CD1c-positive myeloid dendritic cell (primary cell): Measurements from ENCODE around the gene SBSN.
A peak's percentile ranks its signal among the peaks of the same experiment; 100 is the strongest.

Experiments
- DNase-seq: peaks from one replicate; pipeline ENCODE4 v3.0.0-alpha.2; 2016; ENCODE audit errors: extremely low spot score

The SBSN gene

GRCh38 chr19:35554076-35554475 is 26.0 kb upstream of the SBSN start:
- no peak for DNase-seq

DNA sequence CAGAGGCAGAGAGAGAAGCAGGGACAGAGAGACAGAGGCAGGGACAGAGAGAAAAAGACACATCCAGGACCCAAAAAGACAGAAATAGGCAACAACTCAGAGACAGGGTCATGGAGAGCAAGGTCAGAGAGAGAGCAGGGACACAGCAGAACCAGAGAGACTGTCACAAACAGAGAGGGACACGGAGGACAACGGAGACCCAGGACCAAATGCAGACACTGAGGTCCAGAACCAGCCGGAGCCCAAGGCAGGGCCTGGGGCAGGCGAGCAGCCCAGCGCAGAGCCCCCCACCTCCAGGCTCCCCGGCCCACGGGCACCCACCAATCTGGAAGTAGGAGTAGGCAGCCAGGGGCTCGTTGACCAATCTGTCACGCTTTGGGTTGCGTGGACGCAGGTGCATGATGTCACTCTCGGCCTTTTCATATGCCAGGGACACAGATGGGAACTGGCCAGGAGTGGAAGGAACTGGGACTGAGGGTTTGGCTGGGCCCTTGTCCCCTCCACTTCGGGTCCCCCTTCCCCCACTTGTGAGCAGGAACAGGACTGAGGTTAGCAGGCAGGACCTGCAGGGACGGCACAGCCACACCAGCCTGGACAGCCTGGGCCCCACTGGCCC is 25.4 kb upstream of the SBSN start:
- DNase-seq: no peak

DNA sequence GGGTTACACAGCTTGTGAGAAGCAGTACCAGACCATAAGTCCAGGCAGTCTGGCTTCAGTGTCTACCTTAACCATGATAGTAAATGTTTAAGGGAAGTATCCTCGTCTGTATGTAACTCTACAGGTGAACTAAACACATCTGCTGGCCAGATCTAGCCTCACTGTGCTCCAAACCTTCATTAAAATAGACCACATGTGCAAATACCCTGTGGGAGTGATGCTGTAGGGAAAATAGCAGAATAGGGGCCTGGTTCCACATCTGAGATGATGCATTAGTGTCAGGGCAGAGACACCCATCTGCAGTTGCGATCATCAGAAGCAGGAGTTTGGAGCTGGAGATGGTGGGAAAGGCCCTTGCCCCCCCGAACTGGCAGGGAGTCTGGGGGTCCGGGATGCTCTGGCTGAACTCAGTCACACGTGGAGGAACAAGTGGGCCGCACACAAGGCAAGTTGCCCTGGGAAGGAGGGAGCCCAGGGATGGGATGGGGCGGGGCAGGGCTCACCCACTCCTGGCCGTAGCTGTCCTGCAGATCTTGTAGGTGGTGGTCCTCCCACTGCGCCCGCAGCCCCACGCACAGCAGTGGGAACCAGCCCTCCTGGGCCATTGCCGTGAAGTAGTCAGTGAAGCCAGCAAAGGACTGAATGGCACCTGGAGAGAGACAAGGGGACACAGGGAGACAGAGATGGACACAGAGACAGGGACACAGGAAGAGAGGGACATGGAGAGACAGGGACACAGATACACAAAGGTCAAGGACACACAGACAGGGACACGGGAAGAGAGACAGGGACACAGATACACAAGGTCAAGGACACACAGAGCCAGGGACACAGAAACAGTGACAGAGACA is 24.6 kb upstream of the SBSN start:
- DNase-seq: no peak

- DNase-seq: no peak
Observed at GRCh38 chr19:35551091-35551810, 23.1 kb upstream of the SBSN start.

GRCh38 chr19:35549879-35550523 is 21.9 kb upstream of the SBSN start:
- DNase-seq: no peak

DNA sequence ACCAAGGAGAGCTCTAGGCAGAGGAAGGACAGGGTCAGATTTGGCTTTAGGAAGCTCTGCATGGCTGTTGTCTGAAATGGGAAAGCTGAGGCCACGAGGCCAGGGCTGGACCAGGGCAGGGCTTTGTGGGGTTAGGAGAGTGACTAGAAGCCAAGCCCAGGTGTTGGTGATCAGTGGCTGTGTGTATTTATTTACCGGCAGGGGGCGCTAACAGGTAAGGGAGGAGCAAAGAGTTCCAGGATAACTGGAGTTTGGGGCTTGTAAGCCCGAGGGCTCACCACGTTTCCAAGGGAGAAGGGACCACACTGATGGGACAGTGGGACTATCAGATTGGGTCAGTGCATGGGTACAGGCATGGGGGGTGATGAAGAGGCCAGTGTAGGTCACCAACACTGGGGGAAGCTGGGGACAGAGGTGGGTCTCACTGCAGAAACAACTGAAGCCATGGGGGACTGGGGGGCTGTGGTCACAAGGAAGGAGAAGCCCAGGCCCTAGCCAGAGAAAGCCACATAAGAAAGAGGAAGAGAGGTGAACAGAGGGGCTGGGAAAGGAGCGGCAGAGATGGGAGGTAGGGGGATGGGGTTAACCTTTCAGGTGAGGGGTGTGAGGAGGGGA is 21.2 kb upstream of the SBSN start:
- peak; percentile 75 for DNase-seq

- DNase-seq: no peak
Observed at GRCh38 chr19:35546532-35546931, 18.4 kb upstream of the SBSN start.

GRCh38 chr19:35545855-35546381 is 17.8 kb upstream of the SBSN start:
- DNase-seq: peak; percentile 12

DNA sequence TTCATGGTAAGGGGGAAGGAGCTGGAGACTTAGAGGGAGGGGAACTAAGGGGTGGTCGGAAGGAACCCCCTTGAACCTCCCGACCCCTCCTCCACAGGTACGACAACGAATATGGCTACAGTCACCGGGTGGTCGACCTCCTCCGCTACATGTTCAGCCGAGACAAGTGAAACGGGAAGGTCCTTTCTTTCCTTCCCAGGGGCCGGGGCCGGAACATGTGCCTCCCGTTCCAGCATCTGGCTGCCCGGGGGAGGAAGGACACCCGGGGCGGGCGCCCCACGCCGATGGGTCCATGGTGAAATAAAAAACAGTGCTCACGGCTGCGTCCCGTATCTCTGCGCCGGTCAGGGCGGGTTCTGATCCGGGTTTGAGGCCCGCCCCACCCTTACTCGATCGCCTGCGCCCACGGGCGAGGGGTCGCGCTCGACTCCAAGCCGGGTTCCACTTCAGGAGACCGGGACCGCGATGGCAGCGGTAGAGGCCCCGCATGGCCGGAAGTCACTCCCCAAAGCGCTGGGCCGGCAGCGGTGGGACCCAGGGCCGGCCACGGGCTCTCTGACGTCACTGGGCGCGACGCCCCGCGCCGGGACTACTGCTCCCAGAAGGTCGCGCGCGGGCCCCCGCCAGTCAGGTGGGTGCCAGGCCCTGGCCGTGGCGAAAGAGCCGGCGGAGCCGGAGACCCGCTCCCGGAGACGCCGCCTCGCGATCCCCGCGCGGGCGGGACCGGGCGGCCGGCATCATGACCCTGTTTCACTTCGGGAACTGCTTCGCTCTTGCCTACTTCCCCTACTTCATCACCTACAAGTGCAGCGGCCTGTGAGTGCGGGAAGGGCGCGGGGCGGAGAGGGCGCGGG is 17.1 kb upstream of the SBSN start, which contains the start of gene TMEM147:
TMEM147 (plus strand) TSS at position 626 of the 854 bp plus-strand sequence; CDS start at position 740, 114 bp downstream.
- DNase-seq: peak; percentile 90

DNA sequence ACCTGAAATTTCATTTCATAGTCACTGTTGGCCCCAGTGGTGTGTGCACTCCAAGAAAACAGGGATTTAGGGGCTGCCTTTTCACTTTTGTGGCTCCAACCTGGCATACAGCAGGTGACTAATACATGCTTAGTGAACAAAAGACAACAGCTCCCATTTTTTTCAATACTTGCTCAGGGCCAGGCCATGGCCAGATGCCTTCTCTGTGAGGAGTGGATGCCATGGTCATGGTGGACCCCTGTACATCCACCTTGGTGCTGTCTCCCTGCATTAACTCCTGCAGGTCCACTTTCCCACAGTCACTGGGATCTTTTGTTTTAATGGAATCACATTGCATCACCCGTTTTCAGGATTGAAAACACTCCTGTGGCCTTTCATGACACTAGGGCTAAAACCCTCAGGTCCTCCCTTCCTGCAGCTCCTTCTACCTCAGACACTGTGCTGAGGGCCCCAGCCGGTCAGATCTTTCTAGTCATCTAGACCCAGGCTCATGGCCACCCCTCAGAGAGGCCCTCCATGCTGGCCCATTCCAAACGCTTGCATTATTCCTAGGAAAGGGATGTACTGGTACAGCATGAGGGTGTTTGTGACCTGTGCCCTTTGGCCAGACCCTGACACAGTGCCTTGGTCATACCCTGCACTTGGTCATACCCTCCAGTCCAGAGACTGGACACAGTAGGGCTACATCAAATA is 16.1 kb upstream of the SBSN start:
- no peak for DNase-seq

- DNase-seq: no peak
Observed at GRCh38 chr19:35543280-35544109, 15.4 kb upstream of the SBSN start.

DNA sequence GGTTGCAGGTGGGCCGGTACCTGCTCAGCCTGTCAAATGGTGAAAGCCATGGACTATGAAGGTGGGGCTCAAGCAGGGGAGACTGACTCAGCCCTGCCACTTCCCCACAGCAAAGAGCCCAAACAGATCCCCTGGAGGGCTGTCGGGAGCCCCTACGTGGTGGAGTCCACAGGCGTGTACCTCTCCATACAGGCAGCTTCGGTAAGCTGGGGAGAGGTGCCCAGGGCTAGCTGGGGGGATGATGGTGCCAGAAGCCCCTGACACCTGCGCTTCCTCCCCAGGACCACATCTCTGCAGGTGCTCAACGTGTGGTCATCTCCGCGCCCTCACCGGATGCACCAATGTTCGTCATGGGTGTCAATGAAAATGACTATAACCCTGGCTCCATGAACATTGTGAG is 14.1 kb upstream of the SBSN start:
- DNase-seq: no peak

DNA sequence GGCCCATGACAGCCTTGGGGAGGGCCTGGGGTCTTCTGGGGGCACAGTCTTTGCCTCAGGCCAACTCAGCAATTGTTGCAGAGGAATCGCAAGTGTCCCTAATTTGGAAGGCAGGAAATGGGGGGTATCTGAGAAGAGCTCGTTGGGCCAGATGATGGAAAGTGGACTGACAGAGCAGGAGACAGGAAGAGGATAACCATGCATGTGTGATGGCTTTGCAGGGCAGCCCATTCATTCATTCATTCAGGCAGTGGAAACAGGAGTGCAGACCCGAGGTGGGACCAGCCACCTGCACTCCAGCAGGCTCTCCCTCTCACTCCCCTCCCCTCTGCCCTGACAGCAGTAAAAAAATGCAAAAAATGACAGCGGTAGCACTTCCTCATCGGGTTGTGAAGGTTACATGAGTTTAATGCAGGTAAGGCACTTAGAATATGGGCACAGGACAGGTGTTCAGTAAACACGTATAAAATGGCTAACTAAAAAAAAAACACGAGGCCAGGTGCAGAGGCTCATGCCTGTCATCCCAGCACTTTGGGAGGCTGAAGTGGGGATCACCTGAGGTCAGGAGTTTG is 12.3 kb upstream of the SBSN start:
- no peak for DNase-seq

GRCh38 chr19:35539850-35540249 is 11.7 kb upstream of the SBSN start:
- no peak for DNase-seq

- DNase-seq: no peak
Observed at GRCh38 chr19:35539314-35539713, 11.2 kb upstream of the SBSN start.

- DNase-seq: no peak
Observed at GRCh38 chr19:35534803-35535480, 6.8 kb upstream of the SBSN start.

- DNase-seq: peak; percentile 39
Observed at GRCh38 chr19:35533822-35534392, 5.8 kb upstream of the SBSN start.
